ENCODE results near the gene NADSYN1.

Gene NADSYN1

DNA sequence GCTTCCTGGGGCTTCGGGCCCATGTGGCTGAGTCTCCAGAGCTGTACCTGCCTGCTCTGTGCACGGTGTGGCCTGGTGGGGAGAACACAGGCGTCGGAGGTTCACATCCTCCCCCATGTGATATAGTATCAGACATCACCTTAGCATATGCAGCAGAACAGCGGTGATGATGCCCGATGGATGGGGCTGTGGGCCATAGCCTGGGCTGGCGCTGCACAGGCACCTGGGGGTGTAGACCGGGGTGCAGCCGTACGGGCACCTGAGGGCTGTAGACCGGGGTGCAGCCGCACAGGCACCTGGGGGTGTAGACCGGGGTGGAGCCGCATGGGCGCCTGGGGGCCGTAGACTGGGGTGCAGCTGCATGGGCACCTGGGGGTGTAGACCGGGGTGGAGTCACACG lies 29.2 kb downstream of the NADSYN1 start:
- H3K4me3 Mint-ChIP-seq: no peak overlapping the region
- H3K36me3 Mint-ChIP-seq (ENCODE audit: low read depth): peaks cover 50% of the 10 kb centered on the region
- no peaks in the 10 kb centered on the region for H3K27me3 Mint-ChIP-seq
- ATAC-seq (no peak), DNase-seq (no peak)
- no peaks in the 10 kb centered on the region for H3K4me1 Mint-ChIP-seq
- H3K27ac Mint-ChIP-seq: no peak overlapping the region
- H3K9me3 Mint-ChIP-seq: no peaks in the 10 kb centered on the region

DNA sequence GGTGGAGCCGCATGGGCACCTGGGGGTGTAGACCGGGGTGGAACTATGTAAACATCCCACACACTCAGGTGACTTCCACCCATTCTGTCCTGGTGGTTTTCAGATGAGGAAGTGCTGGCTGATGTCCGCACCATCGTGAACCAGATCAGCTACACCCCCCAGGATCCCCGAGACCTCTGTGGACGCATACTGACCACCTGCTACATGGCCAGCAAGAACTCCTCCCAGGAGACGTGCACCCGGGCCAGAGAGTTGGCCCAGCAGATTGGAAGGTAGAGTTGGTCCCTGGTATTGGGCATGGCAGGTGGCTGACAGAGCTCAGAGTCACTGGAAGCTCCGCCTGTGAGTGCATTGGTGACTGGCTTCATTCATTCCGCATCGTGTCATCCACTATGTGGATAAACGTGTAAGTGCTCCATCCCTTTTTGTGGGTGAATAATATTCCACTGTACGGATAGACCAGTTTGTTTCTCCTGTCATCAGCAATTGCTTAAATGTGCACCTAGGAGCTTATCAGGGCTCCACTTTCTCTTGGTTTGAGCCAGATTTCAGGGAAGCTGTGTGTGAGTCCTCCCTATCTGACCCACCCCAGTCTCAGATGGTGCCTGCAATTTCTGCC lies 29.9 kb downstream of the NADSYN1 start:
- H3K4me1 Mint-ChIP-seq: peaks cover 1% of the 10 kb centered on the region
- ATAC-seq (no peak), DNase-seq (no peak)
- H3K36me3 Mint-ChIP-seq (ENCODE audit: low read depth): peaks cover 49% of the 10 kb centered on the region
- no peak overlapping the region for H3K27ac Mint-ChIP-seq
- no peaks in the 10 kb centered on the region for H3K9me3 Mint-ChIP-seq
- no peak overlapping the region for H3K4me3 Mint-ChIP-seq
- H3K27me3 Mint-ChIP-seq: no peaks in the 10 kb centered on the region

DNA sequence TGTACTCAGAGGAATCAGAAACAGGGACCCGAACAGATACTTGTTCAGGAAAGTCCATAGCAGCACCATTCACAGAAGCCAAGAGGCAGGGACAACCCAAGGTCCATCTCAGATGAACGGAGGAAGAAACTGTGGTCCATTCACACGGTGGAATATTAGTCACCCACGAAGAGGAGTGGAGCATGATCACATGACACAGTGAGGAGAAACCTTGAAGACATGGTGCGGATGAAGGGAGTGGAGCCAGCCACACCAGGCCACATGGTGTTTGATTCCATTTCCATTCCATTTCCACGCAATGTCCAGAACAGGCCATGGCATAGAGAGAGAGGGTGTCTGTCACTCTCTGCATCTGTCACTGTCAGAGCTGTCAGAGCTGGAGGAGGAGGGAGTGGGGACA lies 30.7 kb downstream of the NADSYN1 start:
- ATAC-seq (no peak), DNase-seq (no peak)
- H3K4me3 Mint-ChIP-seq: no peak overlapping the region
- no peak overlapping the region for H3K27ac Mint-ChIP-seq
- H3K27me3 Mint-ChIP-seq: no peaks in the 10 kb centered on the region
- peaks cover 10% of the 10 kb centered on the region for H3K4me1 Mint-ChIP-seq
- H3K36me3 Mint-ChIP-seq (ENCODE audit: low read depth): peaks cover 52% of the 10 kb centered on the region
- H3K9me3 Mint-ChIP-seq: no peaks in the 10 kb centered on the region

DNA sequence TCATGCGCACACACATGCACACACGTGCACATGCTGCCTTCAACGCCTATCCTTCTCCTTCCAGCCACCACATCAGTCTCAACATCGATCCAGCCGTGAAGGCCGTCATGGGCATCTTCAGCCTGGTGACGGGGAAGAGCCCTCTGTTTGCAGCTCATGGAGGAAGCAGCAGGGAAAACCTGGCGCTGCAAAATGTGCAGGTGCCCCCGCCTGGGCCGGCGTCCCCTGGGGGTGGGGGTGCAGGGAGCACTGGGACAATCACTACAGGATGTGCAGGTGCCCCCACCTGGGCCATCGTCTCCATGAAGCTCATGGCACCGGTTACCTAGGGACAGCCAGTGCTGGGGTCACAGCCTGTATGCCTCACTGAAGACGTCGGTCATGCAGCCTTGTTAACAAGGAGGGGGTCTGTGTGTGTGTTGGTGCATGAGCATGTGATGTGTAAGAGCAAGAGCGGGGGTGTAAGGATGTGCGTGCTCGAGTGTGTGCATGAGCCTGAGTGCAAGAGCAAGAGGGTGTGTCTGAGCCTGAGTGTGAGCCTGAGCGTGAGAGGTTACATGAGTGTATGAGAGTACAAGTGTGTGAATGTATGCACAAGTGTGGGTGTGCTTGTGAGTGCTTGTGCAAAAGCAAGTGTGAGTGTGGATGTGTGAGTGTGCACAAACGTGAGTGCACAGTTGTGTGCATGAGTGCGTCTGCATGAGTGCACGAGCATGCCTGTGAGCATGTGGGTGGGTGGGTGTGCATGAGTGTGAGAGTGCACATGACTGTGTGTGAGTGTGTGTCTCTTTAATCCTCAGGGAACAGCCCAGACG lies 31.5 kb downstream of the NADSYN1 start:
- Mint-ChIP-seq H3K36me3 (ENCODE audit: low read depth) (peaks cover 56% of the 10 kb centered on the region), H3K27me3 (no peaks in the 10 kb centered on the region), H3K4me3 (no peak overlapping the region), H3K27ac (no peak overlapping the region), H3K4me1 (peaks cover 17% of the 10 kb centered on the region), H3K9me3 (no peaks in the 10 kb centered on the region)
- DNase-seq: no peak
- no peak for ATAC-seq

DNA sequence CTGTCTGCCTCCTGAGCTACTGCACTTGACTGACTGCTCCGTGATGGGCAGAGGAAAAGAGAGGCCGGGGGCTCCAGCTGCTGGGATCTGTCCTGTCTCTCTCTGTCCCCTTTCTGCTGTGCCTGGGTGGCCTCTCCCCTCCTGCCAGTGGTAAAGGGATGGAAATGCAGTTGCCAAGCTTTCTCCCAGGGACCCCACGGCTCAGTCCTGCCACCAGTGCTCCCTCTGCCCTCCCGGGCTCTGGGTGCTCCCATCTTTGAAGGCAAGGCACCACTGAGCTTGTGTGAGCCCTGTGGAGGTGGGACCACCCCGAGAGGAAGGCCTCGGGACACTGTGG lies 32.0 kb downstream of the NADSYN1 start:
- no peak for DNase-seq
- Mint-ChIP-seq H3K27me3 (no peaks in the 10 kb centered on the region), H3K9me3 (no peaks in the 10 kb centered on the region), H3K4me1 (peaks cover 20% of the 10 kb centered on the region), H3K4me3 (no peak overlapping the region), H3K27ac (no peak overlapping the region), H3K36me3 (ENCODE audit: low read depth) (peaks cover 54% of the 10 kb centered on the region)
- ATAC-seq: no peak

DNA sequence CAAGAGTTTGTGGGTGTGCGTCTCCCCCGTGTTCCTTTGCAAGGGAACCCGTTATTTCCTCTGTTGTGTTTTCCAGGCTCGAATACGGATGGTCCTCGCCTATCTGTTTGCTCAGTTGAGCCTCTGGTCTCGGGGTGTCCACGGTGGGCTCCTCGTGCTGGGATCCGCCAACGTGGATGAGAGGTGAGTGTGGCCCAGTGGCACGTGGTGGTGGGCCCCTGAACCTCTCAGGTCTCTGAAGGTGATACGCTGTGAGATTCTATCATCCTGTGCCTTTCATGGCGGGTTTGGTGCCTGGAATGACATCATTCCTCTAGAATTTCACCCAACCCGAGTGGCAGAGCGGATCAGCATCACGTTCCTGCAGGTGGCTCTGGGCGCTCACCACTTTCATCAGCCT lies 32.5 kb downstream of the NADSYN1 start:
- peaks cover 55% of the 10 kb centered on the region for H3K36me3 Mint-ChIP-seq (ENCODE audit: low read depth)
- DNase-seq (no peak), ATAC-seq (no peak)
- no peak overlapping the region for H3K4me3 Mint-ChIP-seq
- H3K27ac Mint-ChIP-seq: no peak overlapping the region
- H3K27me3 Mint-ChIP-seq: no peaks in the 10 kb centered on the region
- H3K4me1 Mint-ChIP-seq: peaks cover 22% of the 10 kb centered on the region
- H3K9me3 Mint-ChIP-seq: no peaks in the 10 kb centered on the region

DNA sequence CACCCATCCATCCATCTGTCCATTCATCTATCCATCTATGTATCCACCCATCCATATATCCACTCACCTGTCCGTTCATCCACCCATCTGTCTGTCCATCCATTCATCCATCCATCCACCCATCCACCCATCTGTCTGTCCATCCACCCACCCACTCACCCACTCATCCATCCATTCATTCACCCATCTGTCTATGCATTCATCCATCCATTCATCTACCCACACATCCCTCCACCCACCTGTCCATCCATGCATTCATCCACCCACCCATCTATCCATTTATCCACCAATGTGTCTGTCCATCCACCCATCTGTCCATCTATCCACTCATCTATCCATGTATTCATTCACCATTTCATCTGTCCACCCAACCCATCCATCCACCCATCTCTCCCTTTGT lies 33.3 kb downstream of the NADSYN1 start:
- peaks cover 22% of the 10 kb centered on the region for H3K4me1 Mint-ChIP-seq
- ATAC-seq: no peak
- peaks cover 59% of the 10 kb centered on the region for H3K36me3 Mint-ChIP-seq (ENCODE audit: low read depth)
- no peak overlapping the region for H3K27ac Mint-ChIP-seq
- no peaks in the 10 kb centered on the region for H3K27me3 Mint-ChIP-seq
- no peak for DNase-seq
- no peaks in the 10 kb centered on the region for H3K9me3 Mint-ChIP-seq
- no peak overlapping the region for H3K4me3 Mint-ChIP-seq

DNA sequence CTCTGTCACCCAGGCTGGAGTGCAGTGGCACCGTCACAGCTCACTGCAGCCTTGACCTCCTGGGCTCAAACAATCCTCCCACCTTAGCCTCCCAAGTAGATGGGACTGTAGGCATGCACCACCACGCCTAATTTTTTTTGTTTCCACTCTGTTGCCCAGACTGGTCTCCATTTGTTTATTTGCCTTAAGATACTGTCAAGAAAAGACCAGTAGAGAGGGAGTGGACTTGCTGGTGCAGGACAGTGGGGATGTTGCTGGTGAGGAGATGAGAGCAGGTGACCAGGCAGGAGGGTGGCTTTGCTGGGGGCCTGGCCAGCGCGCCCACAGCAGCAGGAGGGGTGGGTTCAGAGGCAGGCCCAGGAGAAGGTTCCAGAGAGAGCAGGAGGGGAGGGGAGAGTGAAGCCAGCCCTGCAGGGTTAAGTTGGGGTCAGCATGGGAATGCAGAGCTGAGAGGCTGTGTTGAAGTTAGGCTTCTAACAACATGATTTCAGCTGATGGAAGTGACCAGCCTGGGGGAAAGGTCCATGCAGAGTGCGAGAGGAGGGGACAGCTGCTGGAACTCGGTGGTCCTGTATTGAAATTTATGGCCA lies 35.8 kb downstream of the NADSYN1 start:
- Mint-ChIP-seq H3K4me3 (no peak overlapping the region), H3K36me3 (ENCODE audit: low read depth) (peaks cover 58% of the 10 kb centered on the region), H3K9me3 (no peaks in the 10 kb centered on the region), H3K27ac (peak overlapping the region; percentile 84), H3K27me3 (no peaks in the 10 kb centered on the region), H3K4me1 (peaks cover 22% of the 10 kb centered on the region)
- no peak for ATAC-seq
- no peak for DNase-seq

DNA sequence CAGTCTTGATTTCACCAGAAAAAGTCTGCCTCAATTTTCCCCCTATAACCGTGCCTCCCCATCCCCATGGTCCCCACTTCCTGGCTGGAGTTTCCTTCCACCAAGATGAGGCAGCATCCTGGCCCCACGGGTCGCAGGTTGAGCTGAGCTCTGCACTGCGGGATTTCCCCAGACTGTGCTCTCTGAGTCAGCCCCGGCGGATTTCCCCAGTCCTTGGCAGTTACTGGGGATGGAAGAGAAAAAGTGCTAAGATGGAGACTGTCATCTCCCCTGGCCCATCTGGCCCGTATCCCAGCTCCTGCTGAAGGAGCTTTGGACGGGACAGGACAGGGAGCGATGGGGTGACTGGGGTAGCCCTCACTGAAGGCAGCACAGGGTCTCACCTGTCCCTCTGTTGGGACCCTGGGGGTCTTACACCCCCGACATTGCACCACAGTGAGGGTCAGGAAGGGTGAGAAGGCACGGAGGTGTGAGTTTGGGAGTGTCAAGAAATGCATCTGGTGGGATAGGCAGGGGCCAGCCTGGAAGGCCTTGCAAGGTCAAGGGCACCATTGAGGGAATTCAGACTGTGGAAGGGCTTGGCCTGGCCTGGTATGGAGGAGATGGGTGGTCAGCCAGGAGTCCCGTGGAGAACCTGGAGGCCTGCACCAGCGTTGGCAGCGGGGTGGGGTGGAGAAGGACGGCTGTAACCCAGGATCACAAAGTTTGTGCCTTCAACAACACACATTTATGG lies 36.5 kb downstream of the NADSYN1 start:
- Mint-ChIP-seq H3K36me3 (ENCODE audit: low read depth) (peaks cover 59% of the 10 kb centered on the region), H3K4me1 (peaks cover 22% of the 10 kb centered on the region)

DNA sequence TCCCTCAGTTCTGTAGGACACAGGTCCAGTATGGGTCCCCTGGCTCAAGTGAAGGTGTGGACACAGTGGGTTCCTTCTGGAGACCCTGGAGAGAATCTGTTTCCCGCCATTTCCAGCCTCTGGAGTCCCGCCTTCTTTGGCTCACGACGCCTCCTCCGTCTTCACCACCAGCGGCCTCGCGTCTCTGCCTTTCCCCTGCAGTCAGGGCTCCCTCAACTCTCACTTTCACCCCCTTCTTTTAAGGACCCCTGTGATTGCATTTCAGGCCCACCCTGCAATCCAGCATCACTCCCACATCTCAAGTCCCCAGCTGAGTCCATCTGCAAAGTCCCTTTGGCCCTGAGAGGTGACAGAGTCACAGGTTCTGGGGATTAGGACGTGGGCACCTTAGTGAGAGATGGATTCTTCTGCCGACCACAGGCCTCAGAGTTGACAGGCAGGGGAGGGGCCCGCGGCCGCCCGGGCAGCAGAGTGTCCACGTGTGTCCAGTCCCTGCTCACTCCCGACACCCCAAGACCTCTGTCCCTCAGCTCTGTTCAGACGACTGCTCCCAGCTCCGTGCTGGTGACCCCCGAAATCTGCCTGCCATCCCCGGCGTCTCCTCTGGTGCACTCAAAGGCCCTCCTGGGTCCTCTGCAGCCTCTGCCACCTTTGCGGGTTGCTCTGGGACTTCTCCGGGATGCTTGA lies 37.2 kb downstream of the NADSYN1 start:
- no peak overlapping the region for H3K27ac Mint-ChIP-seq
- no peaks in the 10 kb centered on the region for H3K9me3 Mint-ChIP-seq
- ATAC-seq: no peak
- no peak overlapping the region for H3K4me3 Mint-ChIP-seq
- peaks cover 63% of the 10 kb centered on the region for H3K36me3 Mint-ChIP-seq (ENCODE audit: low read depth)
- peaks cover 22% of the 10 kb centered on the region for H3K4me1 Mint-ChIP-seq
- DNase-seq: no peak
- H3K27me3 Mint-ChIP-seq: no peaks in the 10 kb centered on the region

More for the DNA sequence above, 36.5 kb downstream of the NADSYN1 start:
- Mint-ChIP-seq H3K27me3 (no peaks in the 10 kb centered on the region), H3K4me3 (no peak overlapping the region), H3K27ac (peak overlapping the region; percentile 84), H3K9me3 (no peaks in the 10 kb centered on the region)
- ATAC-seq (peak; percentile 94), DNase-seq (peak; percentile 71)

DNA sequence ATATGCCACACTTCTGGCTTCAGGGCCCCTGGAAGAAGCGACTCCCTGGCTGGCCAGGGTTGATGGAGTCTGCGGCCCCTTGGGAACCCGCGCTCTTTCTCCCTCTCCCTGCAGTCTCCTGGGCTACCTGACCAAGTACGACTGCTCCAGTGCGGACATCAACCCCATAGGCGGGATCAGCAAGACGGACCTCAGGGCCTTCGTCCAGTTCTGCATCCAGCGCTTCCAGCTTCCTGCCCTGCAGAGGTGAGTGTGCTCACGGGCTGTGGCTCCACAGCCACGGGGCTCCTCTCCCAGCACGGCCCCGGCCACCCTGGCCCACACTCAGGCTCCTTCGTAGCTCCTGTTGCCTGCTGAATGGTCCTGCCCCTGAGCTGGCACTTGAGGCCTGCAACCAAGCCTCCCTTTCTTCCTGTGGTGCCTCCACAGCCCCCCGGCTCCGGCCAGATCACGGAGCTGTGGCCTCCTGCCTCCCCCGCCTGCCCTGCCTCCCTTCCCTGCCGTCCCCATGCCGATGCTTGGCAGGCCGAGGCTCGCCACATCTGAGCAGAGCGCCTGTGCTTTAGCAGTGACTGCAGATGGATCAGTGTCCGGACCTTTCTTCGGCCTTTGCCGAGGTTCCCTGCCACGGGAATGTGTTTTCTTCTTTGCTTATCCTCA lies 37.9 kb downstream of the NADSYN1 start:
- no peak for ATAC-seq
- Mint-ChIP-seq H3K4me3 (no peak overlapping the region), H3K27ac (no peak overlapping the region), H3K27me3 (no peaks in the 10 kb centered on the region), H3K4me1 (peaks cover 22% of the 10 kb centered on the region), H3K36me3 (ENCODE audit: low read depth) (peaks cover 62% of the 10 kb centered on the region), H3K9me3 (no peaks in the 10 kb centered on the region)
- DNase-seq: no peak

DNA sequence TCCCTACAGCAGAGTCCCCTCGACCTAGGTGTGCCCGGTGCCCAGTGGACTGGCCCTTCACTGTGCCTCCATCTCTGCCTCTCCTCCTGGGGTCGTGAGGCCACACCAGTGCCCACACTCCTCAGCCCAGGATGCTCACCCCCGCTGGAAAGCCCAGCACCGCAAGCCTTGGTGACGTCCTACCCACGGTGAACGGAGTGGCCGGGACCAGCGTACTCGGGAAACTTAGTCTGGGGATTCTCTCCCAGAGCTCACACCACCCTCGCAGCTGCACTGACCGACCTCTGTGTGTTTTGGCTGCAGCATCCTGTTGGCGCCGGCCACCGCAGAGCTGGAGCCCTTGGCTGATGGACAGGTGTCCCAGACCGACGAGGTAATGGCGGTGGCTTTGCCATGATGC lies 38.5 kb downstream of the NADSYN1 start:
- DNase-seq (no peak), ATAC-seq (no peak)
- Mint-ChIP-seq H3K27me3 (no peaks in the 10 kb centered on the region), H3K4me3 (no peak overlapping the region), H3K27ac (no peak overlapping the region), H3K4me1 (peaks cover 22% of the 10 kb centered on the region), H3K36me3 (ENCODE audit: low read depth) (peaks cover 57% of the 10 kb centered on the region), H3K9me3 (no peaks in the 10 kb centered on the region)

DNA sequence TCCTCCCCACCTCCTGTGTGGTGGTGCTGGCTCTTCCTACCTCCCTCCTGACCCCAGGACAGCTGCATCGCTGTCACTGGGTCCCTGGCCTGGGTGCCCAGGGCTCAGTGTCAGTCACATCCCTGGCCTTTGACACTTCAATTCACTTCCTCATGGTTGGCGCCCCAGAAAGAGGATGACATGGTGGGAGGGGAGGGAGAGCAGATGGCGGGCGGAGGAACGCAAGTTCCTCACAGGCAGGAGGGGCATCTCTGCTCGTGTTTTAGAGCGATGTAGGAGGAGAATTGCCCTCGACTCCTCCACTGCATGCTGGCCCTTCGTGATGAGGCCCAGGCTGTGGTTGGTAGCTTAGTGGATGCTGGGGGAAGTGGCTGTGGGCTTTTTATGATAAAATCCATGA lies 38.9 kb downstream of the NADSYN1 start:
- no peaks in the 10 kb centered on the region for H3K27me3 Mint-ChIP-seq
- H3K36me3 Mint-ChIP-seq (ENCODE audit: low read depth): peaks cover 60% of the 10 kb centered on the region
- H3K9me3 Mint-ChIP-seq: no peaks in the 10 kb centered on the region
- no peak overlapping the region for H3K4me3 Mint-ChIP-seq
- H3K4me1 Mint-ChIP-seq: peaks cover 22% of the 10 kb centered on the region
- no peak overlapping the region for H3K27ac Mint-ChIP-seq
- DNase-seq (no peak), ATAC-seq (no peak)
